ENCODE measurements around the gene MBNL1.

Gene MBNL1

GRCh38 chr3:152346740-152347139, 78.0 kb downstream of the MBNL1 start:
- no peak overlapping the region for H3K4me3 ChIP-seq (ENCODE audit: low read length)
- H3K9me3 ChIP-seq (replicated peaks; ENCODE audit: insufficient read depth, low read length) = no peaks in the 10 kb centered on the region
- no peak overlapping the region for H3K9ac ChIP-seq (ENCODE audit: low read length)
- TF ChIP-seq EZH2 (optimal IDR thresholded peaks at IDR 0.05; ENCODE audit: low read depth, low read length) = no peak
- no peak overlapping the region for H3K4me2 ChIP-seq (ENCODE audit: low read depth, low read length)
- no peaks in the 10 kb centered on the region for H3K27me3 ChIP-seq (replicated peaks; ENCODE audit: insufficient read depth, low read length)
- peaks cover 6% of the 10 kb centered on the region; the same call in 1 of the 2 replicates for H3K36me3 ChIP-seq (replicated peaks; ENCODE audit: insufficient read depth, low read length)
- DNase-seq = no peak
- 0 out of 2 replicates have a peak, but pooled peaks cover 3% of the 10 kb centered on the region for H3F3A ChIP-seq (ENCODE audit: insufficient read depth, low read length)
- H4K20me1 ChIP-seq (ENCODE audit: insufficient read depth, low read length) = no peaks in the 10 kb centered on the region
- no peaks in the 10 kb centered on the region for H3K4me1 ChIP-seq (ENCODE audit: low read length)
- no peak overlapping the region for H2AFZ ChIP-seq (ENCODE audit: low read length)
- H3K79me2 ChIP-seq (ENCODE audit: low read length) = peaks cover 98% of the 10 kb centered on the region
- H3K9me2 ChIP-seq (replicated peaks; ENCODE audit: insufficient read depth, low read length) = no peaks in the 10 kb centered on the region
- H3K27ac ChIP-seq (ENCODE audit: low read length) = no peak overlapping the region

DNA sequence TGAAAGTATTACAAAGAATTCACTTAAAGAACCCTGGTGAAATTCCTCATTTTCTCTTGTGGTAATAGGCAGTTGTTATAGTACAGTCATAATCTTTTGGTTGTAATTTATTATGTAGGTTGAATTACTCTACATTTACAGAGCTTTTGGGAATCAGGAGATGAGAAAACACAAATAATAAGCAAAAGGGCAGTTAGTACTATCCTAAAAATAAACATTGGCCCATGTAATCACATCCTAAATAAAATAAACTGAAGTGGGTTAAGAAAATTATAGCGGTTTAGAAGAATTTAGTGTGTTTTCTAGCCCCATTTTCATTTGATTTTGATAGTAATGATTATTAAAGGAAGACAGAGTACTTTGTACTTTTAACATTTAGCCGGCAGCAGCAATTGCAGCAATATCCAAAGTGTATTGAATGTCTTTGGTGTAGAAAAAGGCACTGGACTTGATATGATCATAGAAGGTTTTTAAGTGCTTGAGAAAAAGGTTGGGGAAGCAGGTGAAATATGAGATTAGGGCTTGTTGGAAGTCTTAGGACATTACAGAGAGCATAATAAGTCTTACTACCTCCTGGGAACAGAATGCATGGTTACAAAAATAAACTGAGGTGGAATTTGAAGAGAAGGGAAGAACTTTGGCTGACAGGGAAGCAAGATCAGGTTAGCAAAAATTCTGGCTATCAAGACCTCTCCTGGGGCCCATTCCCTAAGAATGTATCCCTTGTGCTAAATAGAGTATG, 79.9 kb downstream of the MBNL1 start:
- TF ChIP-seq EZH2 (optimal IDR thresholded peaks at IDR 0.05; ENCODE audit: low read depth, low read length) (no peak), EZH2phosphoT487 (IDR thresholded peaks at IDR 0.05; ENCODE audit: low read length) (no peak)
- TF ChIP-seq, protein P1, sequence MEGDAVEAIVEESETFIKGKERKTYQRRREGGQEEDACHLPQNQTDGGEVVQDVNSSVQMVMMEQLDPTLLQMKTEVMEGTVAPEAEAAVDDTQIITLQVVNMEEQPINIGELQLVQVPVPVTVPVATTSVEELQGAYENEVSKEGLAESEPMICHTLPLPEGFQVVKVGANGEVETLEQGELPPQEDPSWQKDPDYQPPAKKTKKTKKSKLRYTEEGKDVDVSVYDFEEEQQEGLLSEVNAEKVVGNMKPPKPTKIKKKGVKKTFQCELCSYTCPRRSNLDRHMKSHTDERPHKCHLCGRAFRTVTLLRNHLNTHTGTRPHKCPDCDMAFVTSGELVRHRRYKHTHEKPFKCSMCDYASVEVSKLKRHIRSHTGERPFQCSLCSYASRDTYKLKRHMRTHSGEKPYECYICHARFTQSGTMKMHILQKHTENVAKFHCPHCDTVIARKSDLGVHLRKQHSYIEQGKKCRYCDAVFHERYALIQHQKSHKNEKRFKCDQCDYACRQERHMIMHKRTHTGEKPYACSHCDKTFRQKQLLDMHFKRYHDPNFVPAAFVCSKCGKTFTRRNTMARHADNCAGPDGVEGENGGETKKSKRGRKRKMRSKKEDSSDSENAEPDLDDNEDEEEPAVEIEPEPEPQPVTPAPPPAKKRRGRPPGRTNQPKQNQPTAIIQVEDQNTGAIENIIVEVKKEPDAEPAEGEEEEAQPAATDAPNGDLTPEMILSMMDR (IDR thresholded peaks at IDR 0.05; ENCODE audit: low read length) = no peak
- no peak overlapping the region for H3K4me2 ChIP-seq (ENCODE audit: low read depth, low read length)
- no peak overlapping the region for H3K9ac ChIP-seq (ENCODE audit: low read length)
- H2AFZ ChIP-seq (ENCODE audit: low read length) = no peak overlapping the region
- no peak for DNase-seq
- H3K9me3 ChIP-seq (replicated peaks; ENCODE audit: insufficient read depth, low read length) = no peaks in the 10 kb centered on the region
- H3K27me3 ChIP-seq (replicated peaks; ENCODE audit: insufficient read depth, low read length) = no peaks in the 10 kb centered on the region
- peaks cover 8% of the 10 kb centered on the region for H3K36me3 ChIP-seq (replicated peaks; ENCODE audit: insufficient read depth, low read length)
- H3F3A ChIP-seq (ENCODE audit: insufficient read depth, low read length) = 0 out of 2 replicates have a peak, but pooled peaks cover 3% of the 10 kb centered on the region
- H3K79me2 ChIP-seq (ENCODE audit: low read length) = peaks cover 98% of the 10 kb centered on the region
- no peaks in the 10 kb centered on the region for H3K4me1 ChIP-seq (ENCODE audit: low read length)
- peaks cover 8% of the 10 kb centered on the region; the same call in 1 of the 2 replicates for H4K20me1 ChIP-seq (ENCODE audit: insufficient read depth, low read length)
- no peak overlapping the region for H3K27ac ChIP-seq (ENCODE audit: low read length)
- H3K9me2 ChIP-seq (replicated peaks; ENCODE audit: insufficient read depth, low read length) = no peaks in the 10 kb centered on the region
- no peak overlapping the region for H3K4me3 ChIP-seq (ENCODE audit: low read length)

DNA sequence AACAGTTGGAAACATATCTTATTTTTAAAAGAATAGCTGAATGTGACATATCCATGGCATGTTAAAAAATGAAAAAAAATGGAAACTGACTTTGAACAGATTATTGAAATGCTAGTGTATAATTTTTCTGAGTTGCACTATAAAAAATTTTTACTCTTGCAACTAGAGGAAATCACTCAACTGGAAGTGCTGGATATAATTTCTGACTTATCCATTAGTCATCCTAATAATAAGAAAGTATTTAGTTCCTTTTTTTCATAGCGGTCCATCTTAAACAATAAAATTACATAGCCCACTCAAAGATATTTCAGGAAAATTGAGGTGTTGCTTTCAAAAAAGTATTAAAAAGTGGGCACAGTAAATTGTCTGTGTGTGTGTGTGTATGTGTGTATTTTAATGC, 80.7 kb downstream of the MBNL1 start:
- Histone ChIP-seq H3K4me3 (ENCODE audit: low read length) (no peak overlapping the region), H3K36me3 (replicated peaks; ENCODE audit: insufficient read depth, low read length) (peaks cover 8% of the 10 kb centered on the region), H3K4me1 (ENCODE audit: low read length) (no peaks in the 10 kb centered on the region), H2AFZ (ENCODE audit: low read length) (no peak overlapping the region), H3K9ac (ENCODE audit: low read length) (no peak overlapping the region), H3K27me3 (replicated peaks; ENCODE audit: insufficient read depth, low read length) (no peaks in the 10 kb centered on the region), H3K4me2 (ENCODE audit: low read depth, low read length) (no peak overlapping the region), H3F3A (ENCODE audit: insufficient read depth, low read length) (0 out of 2 replicates have a peak, but pooled peaks cover 3% of the 10 kb centered on the region), H4K20me1 (ENCODE audit: insufficient read depth, low read length) (peaks cover 8% of the 10 kb centered on the region; the same call in 1 of the 2 replicates), H3K27ac (ENCODE audit: low read length) (no peak overlapping the region), H3K9me2 (replicated peaks; ENCODE audit: insufficient read depth, low read length) (no peaks in the 10 kb centered on the region), H3K9me3 (replicated peaks; ENCODE audit: insufficient read depth, low read length) (no peaks in the 10 kb centered on the region), H3K79me2 (ENCODE audit: low read length) (peaks cover 99% of the 10 kb centered on the region)
- TF ChIP-seq EZH2 (optimal IDR thresholded peaks at IDR 0.05; ENCODE audit: low read depth, low read length) (no peak), EZH2phosphoT487 (IDR thresholded peaks at IDR 0.05; ENCODE audit: low read length) (no peak)
- TF ChIP-seq, protein P1 (IDR thresholded peaks at IDR 0.05; ENCODE audit: low read length) = no peak
- no peak for DNase-seq

- Histone ChIP-seq H3K9me2 (replicated peaks; ENCODE audit: insufficient read depth, low read length) (no peaks in the 10 kb centered on the region), H3K27me3 (replicated peaks; ENCODE audit: insufficient read depth, low read length) (no peaks in the 10 kb centered on the region), H3K27ac (ENCODE audit: low read length) (no peak overlapping the region), H3K36me3 (replicated peaks; ENCODE audit: insufficient read depth, low read length) (peaks cover 8% of the 10 kb centered on the region), H3K4me3 (ENCODE audit: low read length) (no peak overlapping the region), H3K4me2 (ENCODE audit: low read depth, low read length) (no peak overlapping the region), H3K4me1 (ENCODE audit: low read length) (no peaks in the 10 kb centered on the region), H4K20me1 (ENCODE audit: insufficient read depth, low read length) (peaks cover 12% of the 10 kb centered on the region; the same call in 1 of the 2 replicates), H3K9ac (ENCODE audit: low read length) (no peak overlapping the region), H3K9me3 (replicated peaks; ENCODE audit: insufficient read depth, low read length) (no peaks in the 10 kb centered on the region), H3F3A (ENCODE audit: insufficient read depth, low read length) (0 out of 2 replicates have a peak, but pooled peaks cover 3% of the 10 kb centered on the region), H3K79me2 (ENCODE audit: low read length) (peaks cover 99% of the 10 kb centered on the region), H2AFZ (ENCODE audit: low read length) (no peak overlapping the region)
- DNase-seq = no peak
- TF ChIP-seq EZH2 (optimal IDR thresholded peaks at IDR 0.05; ENCODE audit: low read depth, low read length) (no peak), EZH2phosphoT487 (IDR thresholded peaks at IDR 0.05; ENCODE audit: low read length) (no peak)
- TF ChIP-seq, protein P1 (IDR thresholded peaks at IDR 0.05; ENCODE audit: low read length) = no peak
Measured at GRCh38 chr3:152350139-152350538, 81.4 kb downstream of the MBNL1 start.
